ENCODE data around the gene CHD9.
A peak's percentile ranks its signal among the peaks of the same experiment; 100 is the strongest.

The CHD9 gene

GRCh38 chr16:53094013-53094630 lies 39.3 kb downstream of the CHD9 start:
- DNase-seq (ENCODE audit: low spot score), result peak; percentile 22

GRCh38 chr16:53097190-53097589 lies 42.4 kb downstream of the CHD9 start:
- no peak for DNase-seq (ENCODE audit: low spot score)

- peak; percentile 91 for DNase-seq (ENCODE audit: low spot score)
These were observed 43.9 kb downstream of the CHD9 start for GRCh38 chr16:53098526-53099317.

GRCh38 chr16:53099318-53100130 lies 44.7 kb downstream of the CHD9 start:
- no peak for DNase-seq (ENCODE audit: low spot score)

GRCh38 chr16:53100131-53100748 lies 45.4 kb downstream of the CHD9 start:
- no peak for DNase-seq (ENCODE audit: low spot score)

GRCh38 chr16:53100889-53101288 lies 46.1 kb downstream of the CHD9 start:
- no peak for DNase-seq (ENCODE audit: low spot score)

GRCh38 chr16:53103811-53104210 lies 49.0 kb downstream of the CHD9 start:
- DNase-seq (ENCODE audit: low spot score), result no peak

- DNase-seq (ENCODE audit: low spot score), result no peak
These were observed 50.8 kb downstream of the CHD9 start for GRCh38 chr16:53105565-53105964.

GRCh38 chr16:53111078-53111791 lies 56.4 kb downstream of the CHD9 start:
- no peak for DNase-seq (ENCODE audit: low spot score)

- DNase-seq (ENCODE audit: low spot score), result no peak
These were observed 57.2 kb downstream of the CHD9 start for GRCh38 chr16:53112015-53112414.

GRCh38 chr16:53115047-53115446 lies 60.3 kb downstream of the CHD9 start:
- no peak for DNase-seq (ENCODE audit: low spot score)

GRCh38 chr16:53115773-53116172 lies 61.0 kb downstream of the CHD9 start:
- no peak for DNase-seq (ENCODE audit: low spot score)

- DNase-seq (ENCODE audit: low spot score), result no peak
These were observed 66.3 kb downstream of the CHD9 start for GRCh38 chr16:53121043-53121620.

GRCh38 chr16:53121661-53122060 lies 66.9 kb downstream of the CHD9 start:
- DNase-seq (ENCODE audit: low spot score), result no peak

- no peak for DNase-seq (ENCODE audit: low spot score)
These were observed 69.0 kb downstream of the CHD9 start for GRCh38 chr16:53123747-53124146.

- no peak for DNase-seq (ENCODE audit: low spot score)
These were observed 71.6 kb downstream of the CHD9 start for GRCh38 chr16:53126390-53126789.

- DNase-seq (ENCODE audit: low spot score), result no peak
These were observed 74.7 kb downstream of the CHD9 start for GRCh38 chr16:53129281-53130158.

GRCh38 chr16:53130159-53131049 lies 75.6 kb downstream of the CHD9 start:
- peak; percentile 92 for DNase-seq (ENCODE audit: low spot score)

GRCh38 chr16:53131050-53131362 lies 76.2 kb downstream of the CHD9 start:
- DNase-seq (ENCODE audit: low spot score), result no peak

Data from NAMALWA (cell line).